Gastroesophageal sphincter (tissue), 4 donors: ENCODE results near the gene NUP88. TPM values are rescaled to one million over a fixed set of nuclear protein-coding genes. Genes with fewer than 3 reads are reported as not detected.

Experiments used
- ATAC-seq: fragments of 150-250 bp; one replicate; pipeline ENCODE4 v1.9.1; 2016; ENCODE audit warnings: mild to moderate bottlenecking, moderate library complexity
- H3K27ac ChIP-seq, 4 donors: fragments of 200-600 bp; sonication (generic) in 3 of 4; 1 replicate in 3 of 4; 2 replicates in 1 of 4; pipeline ENCODE4 v1.5.1; 2016 to 2019
- H3K27me3 ChIP-seq: fragments of 200-600 bp; sonication (generic); one replicate; pipeline ENCODE4 v1.5.1; 2019
- H3K36me3 ChIP-seq, 2 donors: fragments of 200-600 bp; sonication (generic); one replicate each; pipeline ENCODE4 v1.5.1; 2019; ENCODE audit warnings: control low read depth in 1 of 2
- H3K4me1 ChIP-seq, 3 donors: fragments of 200-600 bp; sonication (generic); 1 replicate in 2 of 3; 2 replicates in 1 of 3; pipeline ENCODE4 v1.5.1; 2016 to 2019; ENCODE audit warnings: control low read depth in 2 of 3
- H3K4me3 ChIP-seq, 2 donors: fragments of 200-600 bp; sonication (generic); one replicate each; pipeline ENCODE4 v1.5.1; 2019; ENCODE audit warnings: mild to moderate bottlenecking in 1 of 2, moderate library complexity in 1 of 2
- H3K9me3 ChIP-seq, 3 donors: fragments of 200-600 bp; sonication (generic); one replicate each; pipeline ENCODE4 v1.5.1; 2017 to 2019; ENCODE audit warnings: control low read depth in 2 of 3
- EP300 ChIP-seq: sonication (generic); formaldehyde crosslinking; IDR thresholded peaks from one replicate; pipeline ENCODE4 v1.6.1; 2017; ENCODE audit warnings: antibody characterized with exemption, mild to moderate bottlenecking
- POLR2A ChIP-seq, 2 donors: fragments of 450-650 bp; IDR thresholded peaks; one replicate each; pipeline ENCODE4 v1.6.1; 2017; ENCODE audit warnings: antibody characterized with exemption in 2 of 2, mild to moderate bottlenecking in 2 of 2, moderate library complexity in 1 of 2
- POLR2AphosphoS5 ChIP-seq: sonication (generic); formaldehyde crosslinking; IDR thresholded peaks from one replicate; pipeline ENCODE4 v1.6.1; 2017; ENCODE audit warnings: antibody characterized with exemption
- WGBS, 2 donors: methylation state at CpG; one replicate each; pipeline ENCODE4 v1.1.5; 2018; ENCODE audit warnings: low coverage in 1 of 2; 5-methylcytosine and 5-hydroxymethylcytosine counted together
- total RNA-seq, 4 donors: library from RNA; depleted of rRNA; stranded (reverse); fragments of >200 nt; gene quantifications; one replicate each; pipeline ENCODE4 v1.1.0, GENCODE V29; 2016
- TF ChIP-seq, protein P1 (sequence below), 4 experiments: fragments of 200-600 bp in 2 of 4; fragments of 450-650 bp in 2 of 4; sonication (generic) in 1 of 4; IDR thresholded peaks; one replicate each; pipeline ENCODE4 v1.5.1; 2017 to 2019; ENCODE audit warnings: antibody characterized with exemption in 4 of 4, mild to moderate bottlenecking in 2 of 4, moderate library complexity in 2 of 4

Gene NUP88
- total RNA-seq, 4 donors from 2014 or later, result 50.1 to 71.0 (median 56.4) TPM

DNA sequence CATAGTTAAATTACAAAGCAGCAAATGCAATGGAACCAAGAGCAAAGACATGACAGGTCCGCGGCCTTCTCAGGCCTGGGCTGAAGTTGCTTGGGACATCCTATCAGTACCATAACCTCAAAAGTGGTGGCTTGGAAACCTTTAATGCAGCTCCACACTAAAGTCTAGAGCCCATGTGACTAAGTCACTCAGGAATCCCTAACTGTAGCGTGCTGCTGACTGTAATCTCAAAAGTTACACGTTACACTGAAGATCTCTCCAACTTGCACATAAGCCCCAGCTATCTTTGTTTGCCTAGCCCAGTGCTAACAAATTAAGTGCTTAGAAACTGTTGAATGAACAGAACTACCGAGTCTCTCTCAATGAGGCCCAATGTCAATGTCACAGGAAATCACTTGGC, 27.8 kb downstream of the NUP88 start:
- Histone ChIP-seq H3K36me3 (peaks cover 0 to 99% of the 10 kb centered on the region in 2 donors), H3K4me1 (no peaks in the 10 kb centered on the region), H3K27me3 (no peaks in the 10 kb centered on the region), H3K9me3 (no peaks in the 10 kb centered on the region), H3K27ac (no peak overlapping the region), H3K4me3 (no peak overlapping the region)
- TF ChIP-seq, protein P1, sequence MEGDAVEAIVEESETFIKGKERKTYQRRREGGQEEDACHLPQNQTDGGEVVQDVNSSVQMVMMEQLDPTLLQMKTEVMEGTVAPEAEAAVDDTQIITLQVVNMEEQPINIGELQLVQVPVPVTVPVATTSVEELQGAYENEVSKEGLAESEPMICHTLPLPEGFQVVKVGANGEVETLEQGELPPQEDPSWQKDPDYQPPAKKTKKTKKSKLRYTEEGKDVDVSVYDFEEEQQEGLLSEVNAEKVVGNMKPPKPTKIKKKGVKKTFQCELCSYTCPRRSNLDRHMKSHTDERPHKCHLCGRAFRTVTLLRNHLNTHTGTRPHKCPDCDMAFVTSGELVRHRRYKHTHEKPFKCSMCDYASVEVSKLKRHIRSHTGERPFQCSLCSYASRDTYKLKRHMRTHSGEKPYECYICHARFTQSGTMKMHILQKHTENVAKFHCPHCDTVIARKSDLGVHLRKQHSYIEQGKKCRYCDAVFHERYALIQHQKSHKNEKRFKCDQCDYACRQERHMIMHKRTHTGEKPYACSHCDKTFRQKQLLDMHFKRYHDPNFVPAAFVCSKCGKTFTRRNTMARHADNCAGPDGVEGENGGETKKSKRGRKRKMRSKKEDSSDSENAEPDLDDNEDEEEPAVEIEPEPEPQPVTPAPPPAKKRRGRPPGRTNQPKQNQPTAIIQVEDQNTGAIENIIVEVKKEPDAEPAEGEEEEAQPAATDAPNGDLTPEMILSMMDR (IDR thresholded peaks at IDR 0.05), result no peak
- ATAC-seq, result no peak
- WGBS, 2 donors, result 77 to 93% methylated on average over 3 to 5 of the region's 5 CpGs

DNA sequence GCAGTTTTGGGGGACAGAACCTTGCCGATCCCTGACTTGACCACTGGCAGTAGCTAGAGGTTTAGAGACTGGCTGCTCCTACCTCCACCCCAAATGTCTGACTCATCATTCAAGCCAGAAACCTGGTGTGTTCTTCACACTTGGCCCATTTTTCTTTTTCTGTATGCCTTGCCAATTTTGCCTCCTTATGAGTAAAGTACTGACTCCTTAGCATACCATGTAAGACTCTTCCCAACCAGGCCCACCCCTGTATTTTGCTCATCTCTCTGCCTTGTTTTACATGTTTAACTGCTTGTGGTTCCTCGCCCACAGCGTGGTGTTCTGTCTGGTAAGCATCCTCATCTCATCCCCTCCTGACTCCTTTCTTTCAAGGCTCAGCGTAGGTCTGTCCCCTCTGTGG, 37.9 kb downstream of the NUP88 start:
- no peaks in the 10 kb centered on the region for H3K27me3 ChIP-seq
- H3K4me3 ChIP-seq, result no peak overlapping the region
- H3K9me3 ChIP-seq, result no peaks in the 10 kb centered on the region
- peaks cover 0 to 100% of the 10 kb centered on the region in 2 donors for H3K36me3 ChIP-seq
- 92 to 100% methylated on average over 2 to 4 of the region's 4 CpGs for WGBS, 2 donors
- TF ChIP-seq POLR2AphosphoS5 (no peak), POLR2A (IDR thresholded peaks at IDR 0.05) (no peak), EP300 (no peak)
- TF ChIP-seq, protein P1 (IDR thresholded peaks at IDR 0.05), result no peak
- peak; percentile 19 for ATAC-seq
- H3K4me1 ChIP-seq, result no peaks in the 10 kb centered on the region
- no peak overlapping the region for H3K27ac ChIP-seq

DNA sequence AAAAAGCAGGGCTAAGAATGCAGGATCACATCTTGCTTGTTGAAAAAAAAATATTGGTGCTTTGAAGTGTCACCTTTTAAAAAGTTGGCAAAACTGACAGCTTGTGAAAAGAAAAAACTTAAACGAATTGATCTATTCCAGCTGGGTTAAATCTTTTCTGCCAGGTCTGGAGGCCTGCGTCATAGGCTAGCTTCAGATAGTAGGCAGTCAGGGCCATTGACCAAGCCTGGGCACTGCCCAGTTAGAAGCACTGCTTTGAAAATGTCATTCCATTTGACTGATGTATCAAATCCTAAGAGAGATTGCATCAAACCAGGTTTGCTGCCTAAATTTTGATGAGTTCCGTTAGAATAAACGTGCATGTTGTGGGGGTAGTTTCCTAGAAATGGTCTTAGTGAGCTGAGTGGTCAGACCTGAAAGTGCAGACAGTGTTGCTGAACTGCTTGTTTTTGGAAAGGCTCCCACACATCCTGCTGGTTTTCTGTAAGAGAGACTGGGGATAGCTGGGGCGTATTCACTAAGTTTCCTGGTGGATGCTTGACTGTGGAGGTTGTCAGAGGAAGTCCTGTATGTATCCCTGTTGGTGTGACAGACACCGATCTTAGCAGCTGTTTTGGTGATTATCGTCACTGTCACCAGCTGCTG, 38.8 kb downstream of the NUP88 start:
- ATAC-seq, result no peak
- 59 to 61% methylated on average over 5 to 7 of the region's 7 CpGs for WGBS, 2 donors

DNA sequence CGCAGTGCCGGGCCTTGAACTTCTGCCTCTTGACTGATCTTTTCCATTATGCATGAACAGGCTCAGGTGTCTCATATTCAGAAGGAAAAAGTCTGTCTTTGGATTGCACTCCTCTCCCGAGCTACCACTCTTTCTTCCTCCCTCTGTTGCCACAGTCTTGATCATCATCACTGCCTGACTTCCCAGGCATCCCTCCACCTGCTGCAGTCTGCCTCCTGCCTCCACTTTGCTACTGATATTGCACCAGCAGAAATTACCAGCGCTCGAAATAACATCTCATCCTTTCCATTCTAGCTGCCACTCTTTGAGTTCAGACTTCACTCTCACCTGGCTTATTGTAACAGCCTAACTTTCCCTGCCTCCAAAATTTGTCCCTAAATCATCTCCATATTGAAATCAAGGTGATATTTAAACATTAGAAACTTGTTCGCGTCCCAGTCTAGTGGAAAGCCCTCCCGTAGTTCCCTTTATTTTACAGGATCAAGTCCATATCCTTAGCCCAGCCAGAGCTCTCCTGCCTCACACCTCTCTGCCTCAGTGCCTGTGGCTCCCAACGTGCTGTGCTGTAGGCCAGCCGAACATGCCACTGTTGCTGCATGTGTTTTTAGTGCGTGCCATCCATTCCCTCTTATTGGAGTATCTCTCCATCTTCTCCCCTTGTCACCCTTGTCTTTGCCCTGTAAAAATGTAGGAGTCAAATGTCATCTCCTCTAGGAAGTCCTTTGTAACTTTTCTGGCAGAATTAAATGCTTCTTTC, 39.9 kb downstream of the NUP88 start:
- no peak overlapping the region for H3K4me3 ChIP-seq
- H3K27me3 ChIP-seq, result no peaks in the 10 kb centered on the region
- no peak overlapping the region for H3K27ac ChIP-seq
- 91% methylated on average over 11 of the region's 11 CpGs for WGBS, 2 donors
- TF ChIP-seq EP300, result no peak
- TF ChIP-seq, protein P1 (IDR thresholded peaks at IDR 0.05), result no peak
- no peak for TF ChIP-seq POLR2AphosphoS5
- no peak for TF ChIP-seq POLR2A (IDR thresholded peaks at IDR 0.05)
- H3K36me3 ChIP-seq, result peaks cover 0 to 100% of the 10 kb centered on the region in 2 donors
- no peaks in the 10 kb centered on the region for H3K4me1 ChIP-seq
- ATAC-seq, result no peak
- H3K9me3 ChIP-seq, result no peaks in the 10 kb centered on the region

More for the DNA sequence above, 38.8 kb downstream of the NUP88 start:
- H3K4me3 ChIP-seq, result no peak overlapping the region
- H3K27me3 ChIP-seq, result no peaks in the 10 kb centered on the region
- H3K9me3 ChIP-seq, result no peaks in the 10 kb centered on the region
- no peak overlapping the region for H3K27ac ChIP-seq
- H3K36me3 ChIP-seq, result peaks cover 0 to 100% of the 10 kb centered on the region in 2 donors
- H3K4me1 ChIP-seq, result no peaks in the 10 kb centered on the region
- TF ChIP-seq POLR2A (IDR thresholded peaks at IDR 0.05) (no peak), EP300 (no peak), POLR2AphosphoS5 (no peak)
- TF ChIP-seq, protein P1 (IDR thresholded peaks at IDR 0.05), result no peak
